PC-9 (cell line): ENCODE measurements around the gene TMEM258. TPM values are rescaled to one million over a fixed set of nuclear protein-coding genes. Genes with fewer than 3 reads are reported as not detected.

Experiments used
- BruUV-seq: library from RNA; stranded (reverse); fragments of 400-500 nt; replicated peaks from 2 replicates; lab custom pipeline; 2021; lab: Mats Ljungman, UMichigan
- CTCF ChIA-PET: fragments of 300-600 bp; sonication (Branson Sonifier 250); formaldehyde crosslinking; loops from one replicate; lab custom pipeline; 2022; ENCODE audit warnings: antibody characterized with exemption; lab: Charles Lee
- POLR2A ChIA-PET: fragments of 300-600 bp; sonication (Branson Sonifier 250); formaldehyde crosslinking; loops from one replicate; lab custom pipeline; 2022; ENCODE audit warnings: antibody characterized with exemption; ENCODE audit not compliant: unreplicated experiment; lab: Charles Lee
- DNase-seq, 2 experiments: peaks; one replicate each; pipeline versions ENCODE4 v3.0.0 to v3.0.0-alpha.2; 2015 to 2022; ENCODE audit warnings: mixed read lengths in 1 of 2
- H2AFZ ChIP-seq: fragments of 200-600 bp; sonication (generic); 2 replicates; pipeline ENCODE4 v1.8.1; 2017; ENCODE audit warnings: antibody characterized with exemption
- H3F3A ChIP-seq: fragments of 200-600 bp; sonication (generic); 2 replicates; pipeline ENCODE4 v1.8.1; 2017; ENCODE audit warnings: antibody characterized with exemption, mild to moderate bottlenecking, low read depth; ENCODE audit not compliant: insufficient read depth
- H3K27ac ChIP-seq: fragments of 200-600 bp; sonication (generic); 2 replicates; pipeline ENCODE4 v1.6.1; 2016; ENCODE audit warnings: mixed run types
- H3K27me3 ChIP-seq: fragments of 200-600 bp; sonication (generic); 2 replicates; pipeline ENCODE4 v1.6.1; 2016; ENCODE audit warnings: low read depth, mixed run types; ENCODE audit not compliant: insufficient read depth
- H3K36me3 ChIP-seq: fragments of 200-600 bp; sonication (generic); 2 replicates; pipeline ENCODE4 v1.6.1; 2016; ENCODE audit warnings: low read depth, mixed run types
- H3K4me1 ChIP-seq: fragments of 200-600 bp; sonication (generic); replicated peaks from 2 replicates; pipeline ENCODE4 v1.6.1; 2016; ENCODE audit warnings: mixed run types; ENCODE audit not compliant: insufficient read depth
- H3K4me2 ChIP-seq: fragments of 200-600 bp; sonication (generic); 2 replicates; pipeline ENCODE4 v1.6.1; 2017; ENCODE audit warnings: mixed run types
- H3K4me3 ChIP-seq: fragments of 200-600 bp; sonication (generic); 2 replicates; pipeline ENCODE4 v1.6.1; 2016; ENCODE audit warnings: mixed run types
- H3K79me2 ChIP-seq: fragments of 200-600 bp; sonication (generic); 2 replicates; pipeline ENCODE4 v1.6.1; 2017; ENCODE audit warnings: low read depth, mixed run types
- H3K9me2 ChIP-seq: fragments of 200-600 bp; sonication (generic); 2 replicates; pipeline ENCODE4 v1.8.1; 2017; ENCODE audit warnings: mild to moderate bottlenecking; ENCODE audit not compliant: insufficient read depth
- H3K9me3 ChIP-seq: fragments of 200-600 bp; sonication (generic); 2 replicates; pipeline ENCODE4 v1.8.1; 2016; ENCODE audit warnings: low read depth; ENCODE audit not compliant: insufficient read depth
- H4K20me1 ChIP-seq: fragments of 200-600 bp; sonication (generic); 2 replicates; pipeline ENCODE4 v1.8.1; 2017; ENCODE audit not compliant: insufficient read depth
- CTCF ChIP-seq: fragments of 200-600 bp; sonication (generic); conservative IDR thresholded peaks from 2 replicates; pipeline ENCODE4 v1.6.1; 2017; ENCODE audit warnings: mixed run types, antibody characterized with exemption, mild to moderate bottlenecking, moderate library complexity
- EZH2 ChIP-seq: fragments of 200-600 bp; sonication (generic); IDR thresholded peaks from 2 replicates; pipeline ENCODE4 v1.8.0; 2017; ENCODE audit warnings: antibody characterized with exemption, low read depth
- intact Hi-C: fragments of 100-400 bp; cut with micrococcal nuclease; formaldehyde crosslinking; loops from one replicate; pipeline ENCODE4 v1.10.0; 2022; ENCODE audit not compliant: unreplicated experiment
- total RNA-seq: library from RNA; stranded (reverse); gene quantifications from 2 replicates; pipeline ENCODE4 v1.2.3, GENCODE V29; 2021

The TMEM258 gene
- total RNA-seq, 1 experiment from 2014 or later = 217 TPM

- ChIA-PET POLR2A (no interaction called here), CTCF (no interaction called here)
- H3K79me2 ChIP-seq = no peaks in the 10 kb centered on the region
- DNase-seq = no peak
- H3K9me3 ChIP-seq = no peaks in the 10 kb centered on the region
- no peaks in the 10 kb centered on the region for H3K36me3 ChIP-seq
- H3F3A ChIP-seq = no peaks in the 10 kb centered on the region; the same call in 1 of the 2 replicates
- H3K9me2 ChIP-seq = no peaks in the 10 kb centered on the region
- no peak overlapping the region for H3K4me2 ChIP-seq
- intact Hi-C loops = loop anchor here (5.0 kb wide), 2 partner anchors 43 to 358 kb away; partner anchors contain the start of genes FEN1 and TMEM258
- no TSS peak for BruUV-seq
- no peak overlapping the region for H3K4me3 ChIP-seq
- no peak overlapping the region for H3K27ac ChIP-seq
- no peaks in the 10 kb centered on the region for H4K20me1 ChIP-seq
- TF ChIP-seq EZH2 (no peak), CTCF (no peak)
- no peak overlapping the region for H2AFZ ChIP-seq
- H3K4me1 ChIP-seq = peaks cover 15% of the 10 kb centered on the region
- no peaks in the 10 kb centered on the region for H3K27me3 ChIP-seq
These were observed 42.7 kb downstream of the TMEM258 start for GRCh38 chr11:61749591-61750217.

- intact Hi-C loops = loop anchor here (1.0 to 5.0 kb wide), 4 partner anchors 28 to 359 kb away; partner anchors contain the start of genes FEN1 and TMEM258
- POLR2A ChIA-PET = interaction anchor here (0.6 kb wide), 1 partner anchor 18 kb away, joined by 5 read pairs; no protein-coding TSS in a partner anchor
These were observed 44.5 kb downstream of the TMEM258 start for GRCh38 chr11:61747967-61748285.

More at GRCh38 chr11:61747967-61748285, 44.5 kb downstream of the TMEM258 start:
- CTCF ChIA-PET = interaction anchor here (0.6 kb wide), 1 partner anchor 207 kb away, joined by 6 read pairs; no protein-coding TSS in a partner anchor
- Histone ChIP-seq H3K4me3 (no peak overlapping the region), H3F3A (peaks cover 5% of the 10 kb centered on the region; the same call in 1 of the 2 replicates), H4K20me1 (no peaks in the 10 kb centered on the region), H3K9me3 (no peaks in the 10 kb centered on the region), H3K9me2 (no peaks in the 10 kb centered on the region), H2AFZ (no peak overlapping the region), H3K36me3 (no peaks in the 10 kb centered on the region), H3K27ac (no peak overlapping the region), H3K79me2 (no peaks in the 10 kb centered on the region), H3K4me2 (no peak overlapping the region; the same call in 1 of the 2 replicates), H3K27me3 (no peaks in the 10 kb centered on the region), H3K4me1 (peaks cover 14% of the 10 kb centered on the region)
- no peak for TF ChIP-seq EZH2
- TF ChIP-seq CTCF = peak; percentile 36; the same call in 1 of the 2 replicates
- DNase-seq = no peak
- BruUV-seq = no TSS peak
